A673 (cell line): ENCODE results near the gene DNAJB13.

Experiments used
- CTCF ChIP-seq: fragments of 300-800, 200-600 bp; sonication (generic); conservative IDR thresholded peaks from 2 replicates; pipeline ENCODE4 v1.5.1; 2017; ENCODE audit warnings: low read depth, mild to moderate bottlenecking, antibody characterized with exemption, low read length, moderate library complexity, mixed read lengths
- EZH2 ChIP-seq: fragments of 200-600 bp; sonication (generic); IDR thresholded peaks from 2 replicates; pipeline ENCODE4 v1.6.1; 2017; ENCODE audit warnings: borderline replicate concordance, low read depth, mild to moderate bottlenecking, mixed read lengths, antibody characterized with exemption, low read length; ENCODE audit not compliant: poor library complexity, severe bottlenecking

- TF ChIP-seq CTCF (no peak), EZH2 (no peak)
Measured at GRCh38 chr11:73982595-73982989, 31.8 kb downstream of the DNAJB13 start, which contains the start of gene UCP2.
